Ovary (tissue), 3 donors: ENCODE data around the gene PGAP3.

ENCODE experiments used
- CTCF ChIP-seq, 3 donors: fragments of 450-650 bp in 2 of 3; fragments of 200-600 bp in 1 of 3; IDR thresholded peaks; one replicate each; pipeline versions ENCODE4 v1.5.1 to v1.8.0; 2016 to 2022; ENCODE audit warnings: antibody characterized with exemption in 3 of 3, mild to moderate bottlenecking in 1 of 3
- EP300 ChIP-seq: sonication (generic); formaldehyde crosslinking; IDR thresholded peaks from one replicate; pipeline ENCODE4 v1.6.1; 2017; ENCODE audit warnings: antibody characterized with exemption
- POLR2A ChIP-seq: fragments of 450-650 bp; IDR thresholded peaks from one replicate; pipeline ENCODE4 v1.6.1; 2017; ENCODE audit warnings: antibody characterized with exemption, mild to moderate bottlenecking, moderate library complexity
- donor health status: DM: no; HTN: no; CAD: no.

- TF ChIP-seq CTCF (IDR thresholded peaks at IDR 0.05) (no peak), EP300 (no peak), POLR2A (no peak)
Observed at GRCh38 chr17:39696731-39697130, 8.9 kb upstream of the PGAP3 start.
